MM.1S (cell line): ENCODE measurements around the gene RNGTT.

Source experiments
- EZH2 ChIP-seq: fragments of 300-600 bp; sonication (generic); optimal IDR thresholded peaks from 2 replicates; pipeline ENCODE3; 2017; ENCODE audit warnings: low read depth, mild to moderate bottlenecking, antibody characterized with exemption, low read length, mixed read lengths
- TF ChIP-seq, protein P1 (sequence below): fragments of 300-600 bp; sonication (generic); IDR thresholded peaks from 2 replicates; pipeline ENCODE4 v1.5.1; 2016; ENCODE audit warnings: antibody characterized with exemption, low read length, mixed read lengths

DNA sequence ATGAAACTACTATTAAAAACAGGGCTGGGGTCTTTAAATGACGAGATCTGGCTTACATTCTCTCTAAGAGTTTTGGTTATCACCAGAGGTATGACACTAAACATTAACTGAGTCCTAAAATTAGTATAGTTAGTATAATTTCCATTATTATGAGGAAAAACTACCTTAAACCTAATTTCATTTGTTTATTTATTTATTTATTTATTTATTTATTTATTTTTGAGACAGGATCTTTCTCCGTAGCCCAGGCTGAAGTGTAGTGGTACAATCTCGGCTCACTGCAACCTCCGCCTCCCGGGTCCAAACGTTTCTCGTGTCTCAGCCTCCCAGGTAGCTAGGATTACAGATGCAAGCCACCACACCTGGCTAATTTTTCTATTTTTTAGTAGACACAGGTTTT, 85.5 kb downstream of the RNGTT start:
- TF ChIP-seq, protein P1, sequence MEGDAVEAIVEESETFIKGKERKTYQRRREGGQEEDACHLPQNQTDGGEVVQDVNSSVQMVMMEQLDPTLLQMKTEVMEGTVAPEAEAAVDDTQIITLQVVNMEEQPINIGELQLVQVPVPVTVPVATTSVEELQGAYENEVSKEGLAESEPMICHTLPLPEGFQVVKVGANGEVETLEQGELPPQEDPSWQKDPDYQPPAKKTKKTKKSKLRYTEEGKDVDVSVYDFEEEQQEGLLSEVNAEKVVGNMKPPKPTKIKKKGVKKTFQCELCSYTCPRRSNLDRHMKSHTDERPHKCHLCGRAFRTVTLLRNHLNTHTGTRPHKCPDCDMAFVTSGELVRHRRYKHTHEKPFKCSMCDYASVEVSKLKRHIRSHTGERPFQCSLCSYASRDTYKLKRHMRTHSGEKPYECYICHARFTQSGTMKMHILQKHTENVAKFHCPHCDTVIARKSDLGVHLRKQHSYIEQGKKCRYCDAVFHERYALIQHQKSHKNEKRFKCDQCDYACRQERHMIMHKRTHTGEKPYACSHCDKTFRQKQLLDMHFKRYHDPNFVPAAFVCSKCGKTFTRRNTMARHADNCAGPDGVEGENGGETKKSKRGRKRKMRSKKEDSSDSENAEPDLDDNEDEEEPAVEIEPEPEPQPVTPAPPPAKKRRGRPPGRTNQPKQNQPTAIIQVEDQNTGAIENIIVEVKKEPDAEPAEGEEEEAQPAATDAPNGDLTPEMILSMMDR, result no peak
- no peak for TF ChIP-seq EZH2
